Right ventricle myocardium inferior (tissue), 1 donor: ENCODE results near the gene TLL1. TPM values are rescaled to one million over a fixed set of nuclear protein-coding genes. Genes with fewer than 3 reads are reported as not detected.

Experiments used
- ATAC-seq: fragments of 200-7000 bp; cut with Tn5 transposase; one replicate; pipeline ENCODE4 v1.9.1; 2020; ENCODE audit warnings: mild to moderate bottlenecking, moderate library complexity
- DNase-seq: peaks from one replicate; pipeline ENCODE4 v3.0.0; 2021; ENCODE audit errors: missing footprints
- intact Hi-C: fragments of 100-400 bp; cut with DNase I; formaldehyde crosslinking; loops from one replicate; pipeline ENCODE4 v1.11.0; 2022
- total RNA-seq: library from RNA; stranded (reverse); fragmentation: NEBNext Ultra II Directional; extraction: Animal tissue kit (Norgen Biotek cat#: 25700); gene quantifications from one replicate; pipeline ENCODE4 v1.2.1, GENCODE V29; 2021
- donor health status: DM: no; HTN: yes; CAD: no; lungs with severe emphysema.

Gene TLL1
- total RNA-seq, 1 donor from 2014 or later = 0.54 TPM

- ATAC-seq = no peak
- DNase-seq = no peak
- intact Hi-C loops = no loop called here
Measured at GRCh38 chr4:165964591-165964990, 91.6 kb downstream of the TLL1 start.

- intact Hi-C loops = no loop called here
- no peak for DNase-seq
- ATAC-seq = no peak
Measured at GRCh38 chr4:165965503-165965902, 92.5 kb downstream of the TLL1 start.

GRCh38 chr4:165966833-165967232 lies 93.8 kb downstream of the TLL1 start:
- DNase-seq (no peak), ATAC-seq (no peak)
- intact Hi-C loops = no loop called here

- intact Hi-C loops = no loop called here
- ATAC-seq (no peak), DNase-seq (no peak)
Measured at GRCh38 chr4:165967486-165967885, 94.4 kb downstream of the TLL1 start.

- intact Hi-C loops = no loop called here
- ATAC-seq (no peak), DNase-seq (no peak)
Measured at GRCh38 chr4:165970703-165971420, 97.8 kb downstream of the TLL1 start.

- ATAC-seq (no peak), DNase-seq (no peak)
- intact Hi-C loops = no loop called here
Measured at GRCh38 chr4:165971446-165971845, 98.4 kb downstream of the TLL1 start.

GRCh38 chr4:165971933-165972332 lies 98.9 kb downstream of the TLL1 start:
- ATAC-seq = no peak
- intact Hi-C loops = no loop called here
- no peak for DNase-seq

DNA sequence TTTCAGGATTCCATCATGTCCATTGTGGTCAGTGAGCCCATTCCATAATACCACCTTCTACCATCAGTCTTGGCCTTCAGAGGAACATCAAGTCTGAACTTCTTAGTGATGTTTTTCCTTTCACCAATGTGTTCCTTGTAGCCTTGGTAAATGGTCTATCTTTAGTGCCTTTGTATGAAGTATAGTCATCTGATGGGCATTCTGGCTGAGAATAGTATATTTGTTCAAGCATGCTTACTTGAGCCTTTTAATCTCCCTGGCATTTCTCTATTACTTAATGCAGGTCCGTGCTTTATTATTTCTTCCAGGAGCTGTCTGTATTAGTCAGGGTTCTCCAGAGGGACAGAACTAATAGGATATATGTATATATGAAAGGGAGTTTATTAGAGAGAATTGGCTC lies 99.7 kb downstream of the TLL1 start:
- intact Hi-C loops = no loop called here
- no peak for ATAC-seq

DNA sequence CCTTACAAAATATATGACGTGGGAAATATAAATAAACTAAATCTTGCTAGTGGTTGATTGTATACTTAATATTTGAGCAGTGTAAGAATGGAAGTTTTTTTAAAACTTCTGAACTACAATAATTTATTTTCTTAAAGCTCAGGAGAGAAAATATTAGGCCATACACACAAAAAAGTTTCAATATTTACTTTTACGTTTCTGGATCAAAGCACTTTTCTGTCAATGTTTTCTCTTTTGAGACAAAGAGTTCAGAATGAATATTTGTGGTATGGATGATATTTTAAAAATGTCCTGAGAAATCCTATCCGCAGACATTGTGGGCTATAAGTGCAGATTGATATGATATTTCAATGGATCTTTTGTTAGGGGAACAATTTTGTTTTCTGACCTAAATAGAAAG lies 109.9 kb downstream of the TLL1 start:
- ATAC-seq (no peak), DNase-seq (no peak)
- intact Hi-C loops = no loop called here

More for the DNA sequence above, 99.7 kb downstream of the TLL1 start:
- no peak for DNase-seq

GRCh38 chr4:165986956-165987698 lies 114.1 kb downstream of the TLL1 start:
- ATAC-seq (no peak), DNase-seq (no peak)
- intact Hi-C loops = no loop called here

DNA sequence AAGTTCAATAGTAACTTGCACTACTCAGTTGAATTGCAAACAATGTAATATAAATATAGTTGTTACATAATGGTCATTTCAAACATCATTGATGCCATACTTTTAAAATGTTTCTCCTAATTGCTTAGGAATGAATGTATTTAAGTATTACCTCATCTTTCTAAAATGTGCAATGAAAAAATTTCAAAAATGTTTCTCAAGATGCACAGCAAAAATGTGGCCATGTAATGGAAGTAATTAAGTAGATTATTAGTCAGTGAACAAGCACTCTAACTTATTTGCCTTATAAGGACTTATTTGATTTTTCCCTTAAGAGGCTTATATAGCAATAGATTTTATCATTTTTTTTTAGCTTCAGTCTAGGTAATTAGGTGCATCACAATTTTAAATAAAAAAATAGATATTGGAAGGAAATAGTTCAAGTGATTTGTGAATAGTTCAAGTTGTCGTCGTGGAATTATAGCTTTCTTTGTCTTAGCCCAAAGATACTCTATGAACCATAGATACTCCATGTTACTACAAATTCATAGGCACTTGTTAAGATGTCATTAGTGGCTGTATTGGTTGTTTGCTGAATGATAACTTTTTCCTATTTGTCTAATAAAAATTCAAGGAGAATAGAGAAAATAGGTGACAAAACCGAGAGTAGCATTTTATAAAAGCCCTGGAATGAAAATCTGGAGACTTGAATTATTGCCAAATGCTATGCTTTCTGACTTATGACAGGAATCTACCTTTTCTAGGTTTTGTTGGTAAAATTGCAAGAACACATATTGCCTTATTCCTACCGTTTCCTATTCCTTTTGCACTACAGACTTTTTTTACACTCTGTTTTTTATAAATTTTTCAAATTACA lies 118.5 kb downstream of the TLL1 start:
- no peak for DNase-seq
- no peak for ATAC-seq
- intact Hi-C loops = no loop called here

- no peak for DNase-seq
- no peak for ATAC-seq
- intact Hi-C loops = no loop called here
Measured at GRCh38 chr4:165992283-165992682, 119.2 kb downstream of the TLL1 start.

- intact Hi-C loops = no loop called here
- ATAC-seq (no peak), DNase-seq (no peak)
Measured at GRCh38 chr4:165994701-165995100, 121.7 kb downstream of the TLL1 start.

GRCh38 chr4:166003811-166004210 lies 130.8 kb downstream of the TLL1 start:
- intact Hi-C loops = no loop called here
- DNase-seq (no peak), ATAC-seq (no peak)

- ATAC-seq = no peak
- no peak for DNase-seq
- intact Hi-C loops = no loop called here
Measured at GRCh38 chr4:166006217-166006616, 133.2 kb downstream of the TLL1 start.

- no peak for DNase-seq
- intact Hi-C loops = no loop called here
- no peak for ATAC-seq
Measured at GRCh38 chr4:166008510-166008909, 135.5 kb downstream of the TLL1 start.

- no peak for DNase-seq
- intact Hi-C loops = no loop called here
- no peak for ATAC-seq
Measured at GRCh38 chr4:166012129-166013030, 139.3 kb downstream of the TLL1 start.

DNA sequence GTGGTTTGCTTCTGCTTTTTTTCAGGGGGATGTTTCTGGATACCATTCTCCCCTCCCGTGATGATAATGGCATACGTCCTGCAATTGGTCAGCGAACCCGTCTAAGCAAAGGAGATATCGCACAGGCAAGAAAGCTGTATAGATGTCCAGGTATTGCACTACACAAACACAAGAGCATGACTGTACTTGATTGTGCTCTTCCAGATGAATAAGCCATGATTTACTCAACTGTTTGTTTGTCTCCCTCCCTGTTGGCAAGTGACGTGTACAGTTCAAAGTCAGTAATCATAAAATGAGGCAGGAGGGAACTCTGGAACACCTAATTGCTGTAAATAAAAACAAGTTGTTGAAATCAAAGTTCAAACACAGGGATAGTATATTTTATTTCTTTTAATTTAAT lies 141.4 kb downstream of the TLL1 start:
- ATAC-seq = no peak

GRCh38 chr4:166017804-166018203 lies 144.8 kb downstream of the TLL1 start:
- no peak for DNase-seq
- intact Hi-C loops = no loop called here
- no peak for ATAC-seq

More for the DNA sequence above, 141.4 kb downstream of the TLL1 start:
- DNase-seq = no peak
- intact Hi-C loops = no loop called here
